HepG2 (cell line): ENCODE results near the gene TBC1D22A. TPM values are rescaled to one million over a fixed set of nuclear protein-coding genes. Genes with fewer than 3 reads are reported as not detected.

Experiments
- GTF2F1 ChIP-seq: fragments of 150-350 bp; IDR thresholded peaks from 2 replicates; pipeline ENCODE4 v1.6.1; 2014; ENCODE audit warnings: low read length
- IKZF4 ChIP-seq: sonication (generic); formaldehyde crosslinking; IDR thresholded peaks from 2 replicates; pipeline ENCODE4 v1.5.1; 2020; ENCODE audit warnings: borderline replicate concordance, mild to moderate bottlenecking, low read depth, missing genetic modification reagents; ENCODE audit errors: not compliant biosample characterization
- NCOA5 ChIP-seq: sonication (generic); formaldehyde crosslinking; IDR thresholded peaks from 2 replicates; pipeline ENCODE4 v1.4.0; 2020; ENCODE audit warnings: missing genetic modification reagents
- NCOR1 ChIP-seq: fragments of 200-600 bp; sonication (generic); IDR thresholded peaks from 2 replicates; pipeline ENCODE4 v1.7.0; 2017; ENCODE audit warnings: antibody characterized with exemption, low read length, borderline replicate concordance
- NFKB2 ChIP-seq: sonication (generic); formaldehyde crosslinking; IDR thresholded peaks from 2 replicates; pipeline ENCODE4 v1.4.0; 2020; ENCODE audit warnings: missing genetic modification reagents, borderline replicate concordance
- NONO ChIP-seq, 2 experiments: fragments of 450-650 bp in 1 of 2; sonication (generic) in 1 of 2; formaldehyde crosslinking in 1 of 2; IDR thresholded peaks in 1 of 2; conservative IDR thresholded peaks in 1 of 2; 2 replicates each; pipeline versions ENCODE4 v1.6.1 to v1.8.0; 2017 to 2022; ENCODE audit warnings: mild to moderate bottlenecking in 1 of 2, missing genetic modification reagents in 1 of 2, moderate library complexity in 1 of 2
- REL ChIP-seq: sonication (generic); formaldehyde crosslinking; conservative IDR thresholded peaks from 2 replicates; pipeline ENCODE4 v1.8.0; 2022; ENCODE audit warnings: mild to moderate bottlenecking, missing genetic modification reagents, moderate library complexity
- RFXAP ChIP-seq: sonication (generic); formaldehyde crosslinking; IDR thresholded peaks from 2 replicates; pipeline ENCODE4 v1.4.0; 2020; ENCODE audit warnings: missing genetic modification reagents, borderline replicate concordance
- SATB2 ChIP-seq: sonication (generic); formaldehyde crosslinking; IDR thresholded peaks from 2 replicates; pipeline ENCODE4 v1.5.0; 2020; ENCODE audit warnings: missing genetic modification reagents
- SMAD9 ChIP-seq: sonication (generic); formaldehyde crosslinking; IDR thresholded peaks from 2 replicates; pipeline ENCODE4 v1.5.1; 2020; ENCODE audit warnings: mild to moderate bottlenecking, missing genetic modification reagents
- ZNF121 ChIP-seq: sonication (generic); formaldehyde crosslinking; IDR thresholded peaks from 2 replicates; pipeline ENCODE4 v1.5.0; 2020; ENCODE audit warnings: mild to moderate bottlenecking, missing genetic modification reagents
- ZNF367 ChIP-seq: sonication (generic); formaldehyde crosslinking; IDR thresholded peaks from 2 replicates; pipeline ENCODE4 v1.4.0; 2020; ENCODE audit warnings: missing genetic modification reagents, borderline replicate concordance
- ZNF44 ChIP-seq: sonication (generic); formaldehyde crosslinking; IDR thresholded peaks from 2 replicates; pipeline ENCODE4 v1.5.1; 2020; ENCODE audit warnings: mild to moderate bottlenecking, missing genetic modification reagents
- ZNF501 ChIP-seq: sonication (generic); formaldehyde crosslinking; IDR thresholded peaks from 2 replicates; pipeline ENCODE4 v1.5.1; 2020; ENCODE audit warnings: mild to moderate bottlenecking, moderate library complexity, missing genetic modification reagents
- ZSCAN20 ChIP-seq: sonication (generic); formaldehyde crosslinking; IDR thresholded peaks from 2 replicates; pipeline ENCODE4 v1.4.0; 2020; ENCODE audit warnings: missing genetic modification reagents, mild to moderate bottlenecking, borderline replicate concordance
- polyA plus RNA-seq, 8 experiments: library from polyadenylated mRNA; depleted of rRNA in 3 of 8; stranded (reverse) in 7 of 8; unstranded in 1 of 8; fragments of >200 nt; fragmentation: Illumina TruSeq in 4 of 8; extraction: Trizol in 4 of 8; gene quantifications; 2 replicates each; pipeline versions ENCODE4 v1.2.1 to v1.2.3, GENCODE V29; 2011 to 2016; ENCODE audit warnings: low read depth in 4 of 8, missing spikeins in 1 of 8, mixed read lengths in 1 of 8; ENCODE audit not compliant: insufficient read depth in 1 of 8
- total RNA-seq, 5 experiments: library from RNA; depleted of rRNA; stranded (reverse); fragments of >200 nt; fragmentation: Illumina TruSeq; extraction: Trizol; gene quantifications; 2 replicates each; pipeline ENCODE4 v1.2.3, GENCODE V29; 2016; ENCODE audit warnings: low read depth in 1 of 5
- TF ChIP-seq, protein P1 (sequence below): IDR thresholded peaks from 2 replicates; pipeline ENCODE4 v1.6.1; 2012; ENCODE audit warnings: inconsistent platforms
- TF ChIP-seq, protein P2 (sequence below): sonication (generic); formaldehyde crosslinking; IDR thresholded peaks from 2 replicates; pipeline ENCODE4 v1.4.0; 2020; ENCODE audit warnings: mild to moderate bottlenecking, missing genetic modification reagents, borderline replicate concordance
- TF ChIP-seq, protein P3 (sequence below): sonication (generic); formaldehyde crosslinking; IDR thresholded peaks from 2 replicates; pipeline ENCODE4 v1.9.0; 2021; ENCODE audit warnings: missing genetic modification reagents, borderline replicate concordance

TBC1D22A gene
- total and polyA plus RNA-seq, 2 of the 13 experiments (the other 11 are each of a cell fraction or from before 2014, with no cell fraction given): 17.3 to 18.0 TPM

DNA sequence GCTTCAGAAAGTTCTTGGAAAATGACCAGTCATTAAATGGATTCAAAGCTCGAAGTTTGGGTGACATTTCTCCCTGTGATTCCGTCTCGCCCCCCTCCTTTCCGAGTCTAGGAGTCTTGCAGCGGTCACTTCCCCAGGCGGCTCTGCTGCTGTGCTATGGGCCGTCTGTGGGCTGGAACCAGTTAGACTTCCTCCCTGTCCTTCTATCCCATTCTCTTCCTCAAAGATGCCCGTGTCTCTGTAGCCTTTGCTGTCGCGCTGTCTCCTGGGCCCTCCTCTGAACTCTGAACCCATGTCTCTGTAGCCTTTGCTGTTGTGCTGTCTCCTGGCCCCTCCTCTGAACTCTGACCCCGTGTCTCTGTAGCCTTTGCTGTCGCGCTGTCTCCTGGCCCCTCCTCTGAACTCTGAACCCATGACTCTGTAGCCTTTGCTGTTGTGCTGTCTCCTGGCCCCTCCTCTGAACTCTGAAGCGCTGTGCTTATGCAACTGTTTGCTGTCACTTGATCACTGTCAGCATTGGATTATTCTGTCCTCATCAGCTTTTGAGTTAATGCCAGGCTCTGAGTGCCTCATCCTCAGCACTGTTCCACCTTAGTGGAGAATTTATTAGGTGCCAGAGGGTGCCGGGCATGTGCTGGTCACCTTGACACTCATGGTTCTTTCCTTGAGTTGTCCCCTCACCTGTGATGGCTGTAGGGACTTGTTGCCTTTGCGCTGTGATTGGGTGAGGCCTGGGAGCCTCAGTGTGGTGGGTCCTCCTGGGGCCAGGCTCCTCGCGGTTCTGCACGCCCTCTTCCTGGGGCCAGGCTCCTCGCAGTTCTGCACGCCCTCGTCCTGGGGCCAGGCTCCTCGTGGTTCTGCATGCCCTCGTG lies 173.3 kb downstream of the TBC1D22A start (continued):
- TF ChIP-seq, protein P1, sequence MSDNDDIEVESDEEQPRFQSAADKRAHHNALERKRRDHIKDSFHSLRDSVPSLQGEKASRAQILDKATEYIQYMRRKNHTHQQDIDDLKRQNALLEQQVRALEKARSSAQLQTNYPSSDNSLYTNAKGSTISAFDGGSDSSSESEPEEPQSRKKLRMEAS: peak; percentile 91
- no peak; the same call in 1 of the 2 replicates for TF ChIP-seq ZNF121
- TF ChIP-seq RFXAP (CRISPR knock-in tag): peak; percentile 68
- no peak; the same call in 1 of the 2 replicates for TF ChIP-seq ZNF44 (CRISPR knock-in tag)
- TF ChIP-seq ZSCAN20 (CRISPR knock-in tag): no peak
- TF ChIP-seq IKZF4: peak; percentile 64
- TF ChIP-seq ZNF367 (CRISPR knock-in tag): no peak
- TF ChIP-seq SMAD9 (CRISPR knock-in tag): no peak
- TF ChIP-seq ZNF501 (CRISPR knock-in tag): peak; percentile 74; the same call in 1 of the 2 replicates
- peak; percentile 97 for TF ChIP-seq NCOR1
- TF ChIP-seq GTF2F1: no peak
- TF ChIP-seq, protein P2, sequence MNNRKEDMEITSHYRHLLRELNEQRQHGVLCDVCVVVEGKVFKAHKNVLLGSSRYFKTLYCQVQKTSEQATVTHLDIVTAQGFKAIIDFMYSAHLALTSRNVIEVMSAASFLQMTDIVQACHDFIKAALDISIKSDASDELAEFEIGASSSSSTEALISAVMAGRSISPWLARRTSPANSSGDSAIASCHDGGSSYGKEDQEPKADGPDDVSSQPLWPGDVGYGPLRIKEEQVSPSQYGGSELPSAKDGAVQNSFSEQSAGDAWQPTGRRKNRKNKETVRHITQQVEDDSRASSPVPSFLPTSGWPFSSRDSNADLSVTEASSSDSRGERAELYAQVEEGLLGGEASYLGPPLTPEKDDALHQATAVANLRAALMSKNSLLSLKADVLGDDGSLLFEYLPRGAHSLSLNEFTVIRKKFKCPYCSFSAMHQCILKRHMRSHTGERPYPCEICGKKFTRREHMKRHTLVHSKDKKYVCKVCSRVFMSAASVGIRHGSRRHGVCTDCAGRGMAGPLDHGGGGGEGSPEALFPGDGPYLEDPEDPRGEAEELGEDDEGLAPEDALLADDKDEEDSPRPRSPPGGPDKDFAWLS: 0 out of 2 replicates have a peak, but pooled peaks have one; percentile 60
- TF ChIP-seq REL: no peak
- peak; percentile 40; the same call in 1 of the 2 replicates for TF ChIP-seq SATB2 (CRISPR knock-in tag)
- peak; percentile 60; the same call in 1 of the 2 replicates for TF ChIP-seq NFKB2
- TF ChIP-seq, protein P3, sequence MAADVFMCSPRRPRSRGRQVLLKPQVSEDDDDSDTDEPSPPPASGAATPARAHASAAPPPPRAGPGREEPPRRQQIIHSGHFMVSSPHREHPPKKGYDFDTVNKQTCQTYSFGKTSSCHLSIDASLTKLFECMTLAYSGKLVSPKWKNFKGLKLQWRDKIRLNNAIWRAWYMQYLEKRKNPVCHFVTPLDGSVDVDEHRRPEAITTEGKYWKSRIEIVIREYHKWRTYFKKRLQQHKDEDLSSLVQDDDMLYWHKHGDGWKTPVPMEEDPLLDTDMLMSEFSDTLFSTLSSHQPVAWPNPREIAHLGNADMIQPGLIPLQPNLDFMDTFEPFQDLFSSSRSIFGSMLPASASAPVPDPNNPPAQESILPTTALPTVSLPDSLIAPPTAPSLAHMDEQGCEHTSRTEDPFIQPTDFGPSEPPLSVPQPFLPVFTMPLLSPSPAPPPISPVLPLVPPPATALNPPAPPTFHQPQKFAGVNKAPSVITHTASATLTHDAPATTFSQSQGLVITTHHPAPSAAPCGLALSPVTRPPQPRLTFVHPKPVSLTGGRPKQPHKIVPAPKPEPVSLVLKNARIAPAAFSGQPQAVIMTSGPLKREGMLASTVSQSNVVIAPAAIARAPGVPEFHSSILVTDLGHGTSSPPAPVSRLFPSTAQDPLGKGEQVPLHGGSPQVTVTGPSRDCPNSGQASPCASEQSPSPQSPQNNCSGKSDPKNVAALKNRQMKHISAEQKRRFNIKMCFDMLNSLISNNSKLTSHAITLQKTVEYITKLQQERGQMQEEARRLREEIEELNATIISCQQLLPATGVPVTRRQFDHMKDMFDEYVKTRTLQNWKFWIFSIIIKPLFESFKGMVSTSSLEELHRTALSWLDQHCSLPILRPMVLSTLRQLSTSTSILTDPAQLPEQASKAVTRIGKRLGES (CRISPR knock-in tag): no peak
- no peak for TF ChIP-seq NONO (IDR thresholded peaks at IDR 0.05)
- peak; percentile 46; the same call in 1 of the 2 replicates for TF ChIP-seq NONO (CRISPR knock-in tag; conservative IDR thresholded peaks at IDR 0.05)
- TF ChIP-seq NCOA5 (CRISPR knock-in tag): no peak
